ENCODE measurements around the gene ANK3.

The ANK3 gene

GRCh38 chr10:60031183-60031582 is 358.5 kb downstream of the ANK3 start:
- DNase-seq (ENCODE audit: low read depth in 2 of 2): no peak

DNA sequence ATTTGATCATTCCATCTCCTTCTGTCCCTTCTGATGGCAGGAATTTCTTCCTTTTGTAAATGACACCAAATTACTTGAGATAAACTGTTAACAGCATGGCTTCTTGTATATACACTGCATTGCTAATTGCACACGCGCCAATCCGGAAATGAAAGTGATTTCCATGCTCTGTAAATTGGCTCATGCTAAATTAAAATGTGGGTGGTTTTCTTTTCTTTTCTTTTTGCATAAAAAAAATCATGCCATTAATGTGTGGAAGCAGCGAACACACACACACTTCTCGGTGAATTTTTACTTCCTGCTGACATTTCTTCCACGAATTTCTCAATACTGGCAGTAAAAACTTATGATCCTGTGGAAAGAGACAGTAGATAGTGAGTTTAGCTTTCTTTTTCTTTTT is 360.2 kb downstream of the ANK3 start:
- no peak for DNase-seq (ENCODE audit: low read depth in 2 of 2)

- no peak for DNase-seq (ENCODE audit: low read depth in 2 of 2)
Observed at GRCh38 chr10:60028081-60028480, 361.6 kb downstream of the ANK3 start.

GRCh38 chr10:60025279-60025678 is 364.4 kb downstream of the ANK3 start:
- no peak for DNase-seq (ENCODE audit: low read depth in 2 of 2)

DNA sequence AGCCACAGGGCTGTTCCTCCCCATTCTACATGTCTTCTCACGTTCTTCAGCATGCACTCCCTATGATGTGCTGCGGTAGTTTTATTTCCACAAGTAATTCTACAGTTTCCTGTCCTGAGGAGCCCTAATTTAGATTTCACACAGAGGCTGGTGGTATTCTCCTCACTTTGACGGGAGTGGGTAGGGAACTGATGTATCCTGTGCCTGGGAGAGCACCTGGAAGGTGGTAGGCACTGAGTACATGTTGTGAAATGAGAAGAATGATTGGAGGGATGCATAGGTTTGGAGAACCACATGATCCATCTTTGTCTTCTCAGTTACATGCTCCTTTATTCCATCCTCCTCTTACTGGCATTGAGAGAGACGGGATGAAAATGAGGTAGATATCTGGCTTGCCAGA is 365.2 kb downstream of the ANK3 start:
- no peak for DNase-seq (ENCODE audit: low read depth in 2 of 2)

DNA sequence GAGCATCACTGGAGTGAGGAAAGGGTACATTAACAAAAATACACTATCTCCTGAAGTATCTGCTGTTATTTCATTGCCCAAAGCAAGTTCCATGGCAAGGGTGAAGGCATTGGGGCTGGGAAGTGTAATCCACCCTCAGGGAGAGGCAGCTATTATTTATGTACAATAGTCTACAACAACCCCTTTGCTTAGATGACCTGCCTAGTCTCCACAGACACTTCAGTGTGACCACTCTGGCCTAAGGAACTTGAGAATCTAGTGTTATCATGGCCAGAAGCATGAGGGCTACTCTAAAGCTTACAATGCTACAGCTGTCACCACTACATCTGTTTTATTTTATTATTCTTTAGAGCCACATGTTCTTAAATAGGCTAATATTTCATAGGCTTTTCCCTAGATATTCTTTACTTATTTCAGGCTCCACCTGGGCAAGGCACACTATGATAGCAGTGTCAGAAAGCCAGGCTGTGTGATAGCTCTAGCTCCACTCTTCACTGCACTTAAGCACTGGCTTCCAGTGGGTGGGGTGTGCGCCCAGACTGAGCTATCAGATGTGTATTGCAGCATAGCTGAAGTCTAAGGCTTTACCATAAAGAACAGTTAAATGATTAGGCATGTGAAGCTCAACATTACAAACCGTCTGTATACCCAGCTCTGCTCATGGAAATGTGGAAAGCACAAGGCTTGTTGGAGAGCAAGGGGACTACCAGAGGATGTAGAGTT is 366.4 kb downstream of the ANK3 start:
- DNase-seq (ENCODE audit: low read depth in 2 of 2): no peak

DNA sequence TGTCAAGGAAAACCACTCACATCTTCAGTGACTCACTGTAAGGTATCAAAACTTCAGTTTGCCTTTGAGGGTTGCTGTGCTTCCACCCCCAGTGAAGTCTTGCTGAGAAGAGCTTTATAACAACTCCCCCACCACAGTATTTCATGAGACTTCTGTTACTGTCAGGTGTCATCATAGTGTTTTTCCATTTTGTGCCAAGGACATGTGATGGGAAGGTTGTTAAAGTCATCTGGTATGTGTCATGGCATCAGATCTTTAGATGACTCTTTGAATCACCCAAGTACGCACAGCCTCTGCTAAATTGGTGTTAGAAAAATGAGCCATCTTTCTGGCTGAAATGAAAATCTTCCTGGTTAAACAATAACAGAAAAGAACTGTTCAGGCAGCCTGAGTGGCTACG is 368.3 kb downstream of the ANK3 start:
- DNase-seq (ENCODE audit: low read depth in 2 of 2): no peak

DNA sequence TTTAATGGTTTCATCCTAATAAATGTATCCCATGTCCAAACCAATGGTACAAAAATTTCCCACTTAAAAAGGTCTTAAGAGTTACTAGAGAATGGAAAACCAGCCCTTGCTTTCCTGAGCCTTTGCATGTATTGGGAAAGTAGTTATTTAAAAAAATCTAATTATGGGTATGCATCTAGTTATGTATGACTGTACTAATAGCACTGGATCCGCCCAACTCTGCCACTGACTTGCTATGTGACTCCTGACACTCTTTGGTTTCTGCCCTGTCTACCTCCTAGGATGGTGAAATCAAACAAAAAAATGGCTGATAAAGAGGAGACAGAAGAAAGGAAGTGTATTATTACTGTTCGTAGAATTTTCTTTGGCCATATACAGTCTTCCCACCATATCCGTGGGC is 372.9 kb downstream of the ANK3 start:
- no peak for DNase-seq (ENCODE audit: low read depth in 2 of 2)

GRCh38 chr10:60009710-60010383 is 379.8 kb downstream of the ANK3 start:
- DNase-seq (ENCODE audit: low read depth in 2 of 2): no peak

- DNase-seq (ENCODE audit: low read depth in 2 of 2): no peak
Observed at GRCh38 chr10:60009276-60009675, 380.4 kb downstream of the ANK3 start.

- no peak for DNase-seq (ENCODE audit: low read depth in 2 of 2)
Observed at GRCh38 chr10:60008816-60009215, 380.9 kb downstream of the ANK3 start.

- no peak for DNase-seq (ENCODE audit: low read depth in 2 of 2)
Observed at GRCh38 chr10:60006062-60006461, 383.6 kb downstream of the ANK3 start.

- no peak for DNase-seq (ENCODE audit: low read depth in 2 of 2)
Observed at GRCh38 chr10:60003651-60004523, 385.8 kb downstream of the ANK3 start.

DNA sequence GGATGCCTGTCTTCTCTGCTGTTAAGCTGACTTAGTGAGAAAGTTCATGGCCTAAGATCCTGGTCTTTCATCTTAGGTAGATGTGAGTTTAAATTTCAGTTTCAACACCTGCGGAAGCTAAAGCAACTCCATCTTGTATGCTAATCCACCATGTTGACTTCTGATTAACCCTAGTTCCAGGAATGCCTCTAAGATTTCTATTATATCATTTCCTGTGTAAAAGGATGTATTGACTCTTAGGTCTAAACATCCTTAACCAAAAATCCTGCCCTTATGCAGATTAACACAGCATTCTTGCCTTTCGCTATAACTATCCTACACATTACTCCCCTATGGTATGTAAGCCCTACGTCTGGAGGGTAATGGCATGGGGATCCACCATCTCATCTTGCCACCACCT is 388.9 kb downstream of the ANK3 start:
- no peak for DNase-seq (ENCODE audit: low read depth in 2 of 2)

- no peak for DNase-seq (ENCODE audit: low read depth in 2 of 2)
Observed at GRCh38 chr10:59997827-59998525, 391.7 kb downstream of the ANK3 start.

DNA sequence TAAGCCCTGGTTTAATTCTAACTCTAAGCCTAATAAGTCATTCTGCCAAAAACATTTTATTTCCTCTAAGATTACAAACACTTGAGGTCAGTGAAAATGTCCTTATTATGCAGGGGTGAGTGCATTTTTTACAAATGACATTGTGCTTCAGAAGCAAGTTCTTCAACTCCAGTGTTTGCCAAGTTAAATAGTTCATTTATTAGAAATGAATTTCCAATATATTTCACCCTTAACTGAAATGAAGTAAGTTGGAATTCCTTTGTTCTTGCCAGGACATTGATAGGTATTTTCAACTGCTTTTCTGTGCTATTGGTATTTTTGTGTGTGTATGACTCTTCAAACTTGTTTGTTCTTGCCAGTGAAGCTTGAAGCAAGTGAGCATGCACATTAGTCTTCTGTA is 393.8 kb downstream of the ANK3 start:
- no peak for DNase-seq (ENCODE audit: low read depth in 2 of 2)

DNA sequence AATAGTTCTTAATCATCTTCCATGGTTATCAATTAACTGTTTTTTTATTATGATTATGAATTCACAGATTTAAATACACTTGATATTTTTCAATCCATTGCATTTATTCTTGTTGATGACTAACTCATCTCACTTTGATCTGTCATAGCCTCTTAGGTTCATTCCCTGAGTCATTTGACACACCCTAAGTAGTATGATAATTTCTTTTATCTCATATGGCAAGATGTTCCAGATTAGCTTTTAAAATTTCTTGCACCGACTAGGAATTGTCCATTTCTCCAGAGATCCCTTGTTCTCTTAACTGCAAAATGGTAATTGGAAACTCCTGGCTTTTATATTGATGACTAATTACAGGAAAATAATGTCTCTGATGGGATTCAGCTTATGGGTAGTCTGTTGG is 395.7 kb downstream of the ANK3 start:
- DNase-seq (ENCODE audit: low read depth in 2 of 2): no peak

GRCh38 chr10:59991661-59992060 is 398.0 kb downstream of the ANK3 start:
- DNase-seq (ENCODE audit: low read depth in 2 of 2): no peak

DNA sequence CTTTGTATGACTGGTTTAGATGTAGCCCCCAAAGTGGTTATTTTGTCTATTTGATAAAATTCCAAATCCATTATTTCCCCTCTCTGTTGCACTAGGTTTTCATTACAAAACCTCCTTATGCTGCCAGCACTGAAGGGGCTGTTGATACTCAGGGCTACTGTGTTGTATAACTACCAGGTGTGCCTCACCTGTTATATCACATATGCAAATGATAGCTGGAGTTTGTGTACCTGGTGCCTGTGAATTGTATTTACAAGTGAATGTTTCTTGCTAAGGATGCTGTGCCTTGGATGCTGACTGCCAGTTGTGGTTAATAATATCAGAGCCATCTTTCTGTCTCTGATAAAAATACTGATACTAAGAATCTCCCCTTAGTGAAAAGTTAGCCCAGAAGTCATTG is 398.6 kb downstream of the ANK3 start:
- DNase-seq (ENCODE audit: low read depth in 2 of 2): no peak

DNA sequence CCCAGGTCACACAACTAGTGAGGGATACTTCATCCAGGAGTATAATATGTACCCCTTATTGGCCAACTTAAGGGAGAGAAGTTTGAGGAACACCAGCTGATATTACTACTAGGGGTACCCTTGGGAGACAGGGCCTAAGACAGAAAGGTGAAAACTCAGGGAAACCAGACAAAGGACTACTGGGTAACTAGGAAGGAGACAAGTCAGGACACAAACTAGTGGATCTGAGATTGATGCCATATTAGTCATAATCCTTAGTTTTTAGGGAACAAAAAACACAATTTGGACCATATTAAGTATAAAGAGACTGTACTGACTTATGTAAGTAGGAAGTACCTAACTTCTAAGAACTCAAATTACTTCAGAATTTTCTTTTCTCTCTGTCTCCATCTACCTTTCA is 404.0 kb downstream of the ANK3 start:
- no peak for DNase-seq (ENCODE audit: low read depth in 2 of 2)

GRCh38 chr10:59984415-59984814 is 405.3 kb downstream of the ANK3 start:
- no peak for DNase-seq (ENCODE audit: low read depth in 2 of 2)

DNA sequence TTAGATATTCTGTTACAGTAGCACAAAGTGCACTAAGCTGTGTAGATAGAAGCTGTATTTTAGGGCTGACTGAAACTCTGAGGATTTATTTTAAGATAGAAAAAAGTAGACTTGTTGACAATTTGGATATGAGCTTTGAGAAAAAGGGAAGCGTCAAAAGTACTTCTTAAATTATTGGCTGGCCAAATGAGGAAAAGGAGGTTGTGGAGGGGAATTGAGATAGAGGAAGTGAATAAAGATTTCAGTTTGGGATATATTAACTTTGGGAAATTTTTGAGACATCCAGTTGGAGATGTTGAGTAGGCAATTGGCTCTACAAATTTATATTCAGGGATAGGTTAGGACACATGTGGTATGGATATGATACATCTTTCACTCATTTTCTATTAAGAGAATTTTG is 409.3 kb downstream of the ANK3 start:
- DNase-seq (ENCODE audit: low read depth in 2 of 2): no peak
